PC-9 (cell line): ENCODE results near the gene PAQR6. TPM values are rescaled to one million over a fixed set of nuclear protein-coding genes. Genes with fewer than 3 reads are reported as not detected.

Experiments
- BruUV-seq: library from RNA; stranded (reverse); fragments of 400-500 nt; replicated peaks from 2 replicates; lab custom pipeline; 2021; lab: Mats Ljungman, UMichigan
- CTCF ChIA-PET: fragments of 300-600 bp; sonication (Branson Sonifier 250); formaldehyde crosslinking; loops from one replicate; lab custom pipeline; 2022; ENCODE audit warnings: antibody characterized with exemption; lab: Charles Lee
- POLR2A ChIA-PET: fragments of 300-600 bp; sonication (Branson Sonifier 250); formaldehyde crosslinking; loops from one replicate; lab custom pipeline; 2022; ENCODE audit warnings: antibody characterized with exemption; ENCODE audit not compliant: unreplicated experiment; lab: Charles Lee
- DNase-seq, 2 experiments: peaks; one replicate each; pipeline versions ENCODE4 v3.0.0 to v3.0.0-alpha.2; 2015 to 2022; ENCODE audit warnings: mixed read lengths in 1 of 2
- H2AFZ ChIP-seq: fragments of 200-600 bp; sonication (generic); 2 replicates; pipeline ENCODE4 v1.8.1; 2017; ENCODE audit warnings: antibody characterized with exemption
- H3F3A ChIP-seq: fragments of 200-600 bp; sonication (generic); 2 replicates; pipeline ENCODE4 v1.8.1; 2017; ENCODE audit warnings: antibody characterized with exemption, mild to moderate bottlenecking, low read depth; ENCODE audit not compliant: insufficient read depth
- H3K27ac ChIP-seq: fragments of 200-600 bp; sonication (generic); 2 replicates; pipeline ENCODE4 v1.6.1; 2016; ENCODE audit warnings: mixed run types
- H3K27me3 ChIP-seq: fragments of 200-600 bp; sonication (generic); 2 replicates; pipeline ENCODE4 v1.6.1; 2016; ENCODE audit warnings: low read depth, mixed run types; ENCODE audit not compliant: insufficient read depth
- H3K36me3 ChIP-seq: fragments of 200-600 bp; sonication (generic); 2 replicates; pipeline ENCODE4 v1.6.1; 2016; ENCODE audit warnings: low read depth, mixed run types
- H3K4me1 ChIP-seq: fragments of 200-600 bp; sonication (generic); replicated peaks from 2 replicates; pipeline ENCODE4 v1.6.1; 2016; ENCODE audit warnings: mixed run types; ENCODE audit not compliant: insufficient read depth
- H3K4me2 ChIP-seq: fragments of 200-600 bp; sonication (generic); 2 replicates; pipeline ENCODE4 v1.6.1; 2017; ENCODE audit warnings: mixed run types
- H3K4me3 ChIP-seq: fragments of 200-600 bp; sonication (generic); 2 replicates; pipeline ENCODE4 v1.6.1; 2016; ENCODE audit warnings: mixed run types
- H3K79me2 ChIP-seq: fragments of 200-600 bp; sonication (generic); 2 replicates; pipeline ENCODE4 v1.6.1; 2017; ENCODE audit warnings: low read depth, mixed run types
- H3K9me2 ChIP-seq: fragments of 200-600 bp; sonication (generic); 2 replicates; pipeline ENCODE4 v1.8.1; 2017; ENCODE audit warnings: mild to moderate bottlenecking; ENCODE audit not compliant: insufficient read depth
- H3K9me3 ChIP-seq: fragments of 200-600 bp; sonication (generic); 2 replicates; pipeline ENCODE4 v1.8.1; 2016; ENCODE audit warnings: low read depth; ENCODE audit not compliant: insufficient read depth
- H4K20me1 ChIP-seq: fragments of 200-600 bp; sonication (generic); 2 replicates; pipeline ENCODE4 v1.8.1; 2017; ENCODE audit not compliant: insufficient read depth
- EZH2 ChIP-seq: fragments of 200-600 bp; sonication (generic); IDR thresholded peaks from 2 replicates; pipeline ENCODE4 v1.8.0; 2017; ENCODE audit warnings: antibody characterized with exemption, low read depth
- intact Hi-C: fragments of 100-400 bp; cut with micrococcal nuclease; formaldehyde crosslinking; loops from one replicate; pipeline ENCODE4 v1.10.0; 2022; ENCODE audit not compliant: unreplicated experiment
- total RNA-seq: library from RNA; stranded (reverse); gene quantifications from 2 replicates; pipeline ENCODE4 v1.2.3, GENCODE V29; 2021
- TF ChIP-seq, protein P1 (sequence below): fragments of 200-600 bp; sonication (generic); conservative IDR thresholded peaks from 2 replicates; pipeline ENCODE4 v1.6.1; 2017; ENCODE audit warnings: mixed run types, antibody characterized with exemption, mild to moderate bottlenecking, moderate library complexity

Gene PAQR6
- total RNA-seq, 1 experiment from 2014 or later: 12.3 TPM

GRCh38 chr1:156276532-156276931, 28.7 kb upstream of the PAQR6 start:
- intact Hi-C loops: no loop called here
- no peak overlapping the region for H3K27ac ChIP-seq
- ChIA-PET POLR2A (no interaction called here), CTCF (no interaction called here)
- BruUV-seq: no TSS peak
- peaks cover 23% of the 10 kb centered on the region for H4K20me1 ChIP-seq
- H3K9me2 ChIP-seq: no peaks in the 10 kb centered on the region
- no peak for TF ChIP-seq EZH2
- TF ChIP-seq, protein P1, sequence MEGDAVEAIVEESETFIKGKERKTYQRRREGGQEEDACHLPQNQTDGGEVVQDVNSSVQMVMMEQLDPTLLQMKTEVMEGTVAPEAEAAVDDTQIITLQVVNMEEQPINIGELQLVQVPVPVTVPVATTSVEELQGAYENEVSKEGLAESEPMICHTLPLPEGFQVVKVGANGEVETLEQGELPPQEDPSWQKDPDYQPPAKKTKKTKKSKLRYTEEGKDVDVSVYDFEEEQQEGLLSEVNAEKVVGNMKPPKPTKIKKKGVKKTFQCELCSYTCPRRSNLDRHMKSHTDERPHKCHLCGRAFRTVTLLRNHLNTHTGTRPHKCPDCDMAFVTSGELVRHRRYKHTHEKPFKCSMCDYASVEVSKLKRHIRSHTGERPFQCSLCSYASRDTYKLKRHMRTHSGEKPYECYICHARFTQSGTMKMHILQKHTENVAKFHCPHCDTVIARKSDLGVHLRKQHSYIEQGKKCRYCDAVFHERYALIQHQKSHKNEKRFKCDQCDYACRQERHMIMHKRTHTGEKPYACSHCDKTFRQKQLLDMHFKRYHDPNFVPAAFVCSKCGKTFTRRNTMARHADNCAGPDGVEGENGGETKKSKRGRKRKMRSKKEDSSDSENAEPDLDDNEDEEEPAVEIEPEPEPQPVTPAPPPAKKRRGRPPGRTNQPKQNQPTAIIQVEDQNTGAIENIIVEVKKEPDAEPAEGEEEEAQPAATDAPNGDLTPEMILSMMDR: no peak
- H3K27me3 ChIP-seq: no peaks in the 10 kb centered on the region
- no peak overlapping the region for H3K4me2 ChIP-seq
- no peak overlapping the region for H3K4me3 ChIP-seq
- H2AFZ ChIP-seq: no peak overlapping the region
- H3K79me2 ChIP-seq: peaks cover 40% of the 10 kb centered on the region
- peaks cover 27% of the 10 kb centered on the region; the same call in 1 of the 2 replicates for H3F3A ChIP-seq
- H3K36me3 ChIP-seq: peaks cover 36% of the 10 kb centered on the region
- DNase-seq: no peak
- H3K4me1 ChIP-seq: peaks cover 9% of the 10 kb centered on the region
- no peaks in the 10 kb centered on the region for H3K9me3 ChIP-seq

- Histone ChIP-seq H3K27ac (no peak overlapping the region), H4K20me1 (0 out of 2 replicates have a peak, but pooled peaks cover 3% of the 10 kb centered on the region), H2AFZ (no peak overlapping the region), H3F3A (no peaks in the 10 kb centered on the region; the same call in 1 of the 2 replicates), H3K27me3 (no peaks in the 10 kb centered on the region), H3K9me2 (no peaks in the 10 kb centered on the region), H3K4me3 (no peak overlapping the region), H3K36me3 (peaks cover 37% of the 10 kb centered on the region), H3K79me2 (0 out of 2 replicates have a peak, but pooled peaks cover 2% of the 10 kb centered on the region), H3K4me2 (no peak overlapping the region), H3K9me3 (no peaks in the 10 kb centered on the region), H3K4me1 (no peaks in the 10 kb centered on the region)
- ChIA-PET POLR2A (no interaction called here), CTCF (no interaction called here)
- DNase-seq: no peak
- TF ChIP-seq, protein P1: no peak
- no peak for TF ChIP-seq EZH2
- no TSS peak for BruUV-seq
- intact Hi-C loops: no loop called here
Measured at GRCh38 chr1:156270314-156270713, 22.5 kb upstream of the PAQR6 start.

DNA sequence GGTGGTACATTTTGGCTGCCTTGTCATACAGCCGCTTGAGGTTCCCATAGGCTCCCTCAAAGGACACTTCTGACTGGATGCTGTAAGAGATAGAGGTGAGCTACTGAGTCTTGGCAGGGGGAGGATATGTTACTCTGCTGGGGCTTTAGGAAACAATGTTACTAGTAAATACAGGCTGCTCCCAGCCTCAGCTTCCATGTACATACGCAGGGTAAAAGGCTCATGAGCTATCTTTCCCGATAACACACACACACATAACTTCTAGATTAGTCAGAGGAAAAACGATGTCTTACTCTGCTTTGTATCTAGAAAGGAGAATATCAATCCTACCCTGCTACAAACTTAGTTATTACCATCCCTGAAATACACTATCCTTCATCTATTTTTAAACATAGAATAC, 20.5 kb upstream of the PAQR6 start:
- Histone ChIP-seq H3K79me2 (0 out of 2 replicates have a peak, but pooled peaks cover 2% of the 10 kb centered on the region), H3K27me3 (no peaks in the 10 kb centered on the region), H4K20me1 (0 out of 2 replicates have a peak, but pooled peaks cover 3% of the 10 kb centered on the region), H3K9me3 (no peaks in the 10 kb centered on the region), H3K4me2 (no peak overlapping the region), H3K36me3 (peaks cover 38% of the 10 kb centered on the region), H3K4me1 (no peaks in the 10 kb centered on the region), H3K27ac (no peak overlapping the region), H2AFZ (no peak overlapping the region), H3K9me2 (no peaks in the 10 kb centered on the region), H3F3A (peaks cover 4% of the 10 kb centered on the region; the same call in 1 of the 2 replicates), H3K4me3 (no peak overlapping the region)
- intact Hi-C loops: no loop called here
- TF ChIP-seq, protein P1: no peak
- TF ChIP-seq EZH2: no peak
- no peak for DNase-seq
- no TSS peak for BruUV-seq
- POLR2A ChIA-PET: interaction anchor here (0.6 kb wide), 1 partner anchor 75 kb away, joined by 3 read pairs; the partner anchor contains the start of gene SLC25A44
- CTCF ChIA-PET: no interaction called here
